ENCODE measurements around the gene LRRC66. TPM values are rescaled to one million over a fixed set of nuclear protein-coding genes. Genes with fewer than 3 reads are reported as not detected.

LRRC66 gene
- total RNA-seq, 4 donors from 2014 or later: 0.25 to 0.64 TPM; not detected in 2

GRCh38 chr4:52015366-52015765 lies 4.8 kb downstream of the LRRC66 start:
- WGBS: 78% methylated on average over 7 of the region's 7 CpGs
- Histone ChIP-seq H3K4me1 (no peaks in the 10 kb centered on the region), H3K36me3 (no peaks in the 10 kb centered on the region), H3K27me3 (no peaks in the 10 kb centered on the region), H3K9me3 (no peaks in the 10 kb centered on the region), H3K27ac (no peak overlapping the region), H3K4me3 (no peak overlapping the region)
- no peak for DNase-seq (ENCODE audit: low spot score in 2 of 2)
- TF ChIP-seq POLR2A (IDR thresholded peaks at IDR 0.05) (no peak), POLR2AphosphoS5 (IDR thresholded peaks at IDR 0.05) (no peak), EP300 (IDR thresholded peaks at IDR 0.05) (no peak), CTCF (IDR thresholded peaks at IDR 0.05) (no peak)

- no peak overlapping the region for H3K4me3 ChIP-seq
- DNase-seq (ENCODE audit: low spot score in 2 of 2): no peak
- no peaks in the 10 kb centered on the region for H3K27me3 ChIP-seq
- 64% methylated on average over 1 of the region's 1 CpG for WGBS
- TF ChIP-seq CTCF (IDR thresholded peaks at IDR 0.05) (no peak), EP300 (IDR thresholded peaks at IDR 0.05) (no peak), POLR2A (IDR thresholded peaks at IDR 0.05) (no peak), POLR2AphosphoS5 (IDR thresholded peaks at IDR 0.05) (no peak)
- H3K4me1 ChIP-seq: no peaks in the 10 kb centered on the region
- H3K36me3 ChIP-seq: no peaks in the 10 kb centered on the region
- no peak overlapping the region for H3K27ac ChIP-seq
- no peaks in the 10 kb centered on the region for H3K9me3 ChIP-seq
Observed at GRCh38 chr4:52014903-52015302, 5.3 kb downstream of the LRRC66 start.

DNA sequence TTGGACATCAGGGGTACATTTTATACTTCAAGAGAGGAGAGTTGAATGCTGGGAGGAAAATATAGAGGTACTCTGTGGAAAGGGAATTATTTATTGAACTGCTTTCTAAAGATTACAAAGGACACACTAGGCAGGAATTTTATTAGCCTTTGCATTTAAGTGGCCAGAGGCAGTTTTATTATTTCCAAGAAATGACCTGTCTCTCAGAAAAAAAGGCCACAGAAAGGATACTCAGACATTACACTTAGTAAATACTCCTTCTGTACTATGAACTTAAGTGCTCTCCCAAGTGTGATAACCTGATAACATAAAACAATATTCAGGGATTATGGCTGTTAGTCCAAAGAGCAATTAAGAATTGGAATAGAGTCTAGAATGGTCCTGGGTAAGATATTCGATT lies 7.5 kb downstream of the LRRC66 start:
- no peak for DNase-seq (ENCODE audit: low spot score in 2 of 2)
- no peak overlapping the region for H3K4me3 ChIP-seq
- WGBS: 92% methylated on average over 1 of the region's 1 CpG
- H3K9me3 ChIP-seq: no peaks in the 10 kb centered on the region
- H3K27me3 ChIP-seq: no peaks in the 10 kb centered on the region
- TF ChIP-seq POLR2A (IDR thresholded peaks at IDR 0.05): no peak
- no peak for TF ChIP-seq EP300 (IDR thresholded peaks at IDR 0.05)
- no peak for TF ChIP-seq CTCF (IDR thresholded peaks at IDR 0.05)
- no peak for TF ChIP-seq POLR2AphosphoS5 (IDR thresholded peaks at IDR 0.05)
- H3K4me1 ChIP-seq: no peaks in the 10 kb centered on the region
- no peaks in the 10 kb centered on the region for H3K36me3 ChIP-seq
- no peak overlapping the region for H3K27ac ChIP-seq

GRCh38 chr4:52010986-52011385 lies 9.2 kb downstream of the LRRC66 start:
- TF ChIP-seq POLR2AphosphoS5 (IDR thresholded peaks at IDR 0.05) (no peak), POLR2A (IDR thresholded peaks at IDR 0.05) (no peak), EP300 (IDR thresholded peaks at IDR 0.05) (no peak), CTCF (IDR thresholded peaks at IDR 0.05) (no peak)

GRCh38 chr4:52006887-52007286 lies 13.3 kb downstream of the LRRC66 start:
- TF ChIP-seq CTCF (IDR thresholded peaks at IDR 0.05) (no peak), POLR2A (IDR thresholded peaks at IDR 0.05) (no peak), POLR2AphosphoS5 (IDR thresholded peaks at IDR 0.05) (no peak), EP300 (IDR thresholded peaks at IDR 0.05) (no peak)
- no peak for DNase-seq (ENCODE audit: low spot score in 2 of 2)
- Histone ChIP-seq H3K4me1 (no peaks in the 10 kb centered on the region), H3K36me3 (no peaks in the 10 kb centered on the region), H3K9me3 (no peaks in the 10 kb centered on the region), H3K4me3 (no peak overlapping the region), H3K27ac (no peak overlapping the region), H3K27me3 (no peaks in the 10 kb centered on the region)
- 96% methylated on average over 4 of the region's 4 CpGs for WGBS

More at GRCh38 chr4:52010986-52011385, 9.2 kb downstream of the LRRC66 start:
- WGBS: 94% methylated on average over 2 of the region's 2 CpGs
- DNase-seq (ENCODE audit: low spot score in 2 of 2): no peak
- Histone ChIP-seq H3K4me3 (no peak overlapping the region), H3K4me1 (no peaks in the 10 kb centered on the region), H3K27ac (no peak overlapping the region), H3K9me3 (no peaks in the 10 kb centered on the region), H3K27me3 (no peaks in the 10 kb centered on the region), H3K36me3 (no peaks in the 10 kb centered on the region)

Measured in suprapubic skin (tissue), 4 donors.